ENCODE data around the gene PLCD1. TPM values are rescaled to one million over a fixed set of nuclear protein-coding genes. Genes with fewer than 3 reads are reported as not detected.

PLCD1 gene
- total and polyA plus RNA-seq, 2 of the 13 experiments (the other 11 are each of a cell fraction or from before 2014, with no cell fraction given): 10.1 to 12.4 TPM

GRCh38 chr3:38004415-38005075, 24.9 kb downstream of the PLCD1 start (continued):
- TF ChIP-seq ZSCAN31 (CRISPR knock-in tag; IDR thresholded peaks at IDR 0.05; ENCODE audit: low read depth) (no peak), CREB1 (IDR thresholded peaks at IDR 0.05) (peak; percentile 48; the same call in 1 of the 2 replicates), CREB1 (CRISPR knock-in tag; IDR thresholded peaks at IDR 0.05) (no peak), MED1 (CRISPR knock-in tag; IDR thresholded peaks at IDR 0.05) (no peak), ZNF160 (CRISPR knock-in tag; IDR thresholded peaks at IDR 0.05) (no peak), PCBP1 (IDR thresholded peaks at IDR 0.05; ENCODE audit: borderline replicate concordance, low read depth, low read length) (no peak), ZFAT (CRISPR knock-in tag; conservative IDR thresholded peaks at IDR 0.05) (no peak), GPN1 (CRISPR knock-in tag; IDR thresholded peaks at IDR 0.05; ENCODE audit: borderline replicate concordance) (no peak), ZNF512B (CRISPR knock-in tag; IDR thresholded peaks at IDR 0.05; ENCODE audit: borderline replicate concordance) (no peak), ZNF10 (CRISPR knock-in tag; IDR thresholded peaks at IDR 0.05; ENCODE audit: borderline replicate concordance, low read depth) (no peak), NR2F2 (IDR thresholded peaks at IDR 0.05; ENCODE audit: borderline replicate concordance, low read depth) (no peak), ZNF501 (CRISPR knock-in tag; IDR thresholded peaks at IDR 0.05) (peak; percentile 32; the same call in 1 of the 2 replicates), ZNF17 (CRISPR knock-in tag; IDR thresholded peaks at IDR 0.05) (no peak), FIP1L1 (IDR thresholded peaks at IDR 0.05; ENCODE audit: borderline replicate concordance, insufficient read depth, low read depth, low read length) (no peak), HES4 (CRISPR knock-in tag; IDR thresholded peaks at IDR 0.05; ENCODE audit: borderline replicate concordance) (no peak), THAP7 (CRISPR knock-in tag; IDR thresholded peaks at IDR 0.05) (no peak), MAFF (IDR thresholded peaks at IDR 0.05; ENCODE audit: low read depth, low read length) (no peak), ZNF350 (CRISPR knock-in tag; IDR thresholded peaks at IDR 0.05; ENCODE audit: borderline replicate concordance, low read depth) (no peak; the same call in 1 of the 2 replicates), GZF1 (CRISPR knock-in tag; IDR thresholded peaks at IDR 0.05) (no peak), ZNF724P (CRISPR knock-in tag; IDR thresholded peaks at IDR 0.05; ENCODE audit: borderline replicate concordance) (no peak), GTF3A (CRISPR knock-in tag; conservative IDR thresholded peaks at IDR 0.05) (no peak; the same call in 1 of the 2 replicates), PTBP1 (IDR thresholded peaks at IDR 0.05; ENCODE audit: low read depth, low read length, poor library complexity, severe bottlenecking) (no peak), FOXO1 (CRISPR knock-in tag; IDR thresholded peaks at IDR 0.05) (peak; percentile 79), ZNF598 (CRISPR knock-in tag; IDR thresholded peaks at IDR 0.05; ENCODE audit: borderline replicate concordance) (0 out of 2 replicates have a peak, but pooled peaks have one; percentile 42), ZNF382 (CRISPR knock-in tag; IDR thresholded peaks at IDR 0.05; ENCODE audit: borderline replicate concordance) (no peak), ZNF563 (CRISPR knock-in tag; IDR thresholded peaks at IDR 0.05) (0 out of 2 replicates have a peak, but pooled peaks have one; percentile 27), DDIT3 (CRISPR knock-in tag; IDR thresholded peaks at IDR 0.05) (no peak)

Data from HepG2 (cell line).